HG03103 (cell line): ENCODE results near the gene IQCE.
"Not testable (repeated sequence)": the region's sequence is repeated elsewhere in the genome, so short reads cannot be mapped to it uniquely, and the experiment has no call there.

Experiments used
- ATAC-seq: cut with Tn5 transposase; IDR thresholded peaks from one replicate; pipeline ENCODE4 v1.9.1; 2021; ENCODE audit warnings: low read depth; ENCODE audit not compliant: unreplicated experiment

The IQCE gene

DNA sequence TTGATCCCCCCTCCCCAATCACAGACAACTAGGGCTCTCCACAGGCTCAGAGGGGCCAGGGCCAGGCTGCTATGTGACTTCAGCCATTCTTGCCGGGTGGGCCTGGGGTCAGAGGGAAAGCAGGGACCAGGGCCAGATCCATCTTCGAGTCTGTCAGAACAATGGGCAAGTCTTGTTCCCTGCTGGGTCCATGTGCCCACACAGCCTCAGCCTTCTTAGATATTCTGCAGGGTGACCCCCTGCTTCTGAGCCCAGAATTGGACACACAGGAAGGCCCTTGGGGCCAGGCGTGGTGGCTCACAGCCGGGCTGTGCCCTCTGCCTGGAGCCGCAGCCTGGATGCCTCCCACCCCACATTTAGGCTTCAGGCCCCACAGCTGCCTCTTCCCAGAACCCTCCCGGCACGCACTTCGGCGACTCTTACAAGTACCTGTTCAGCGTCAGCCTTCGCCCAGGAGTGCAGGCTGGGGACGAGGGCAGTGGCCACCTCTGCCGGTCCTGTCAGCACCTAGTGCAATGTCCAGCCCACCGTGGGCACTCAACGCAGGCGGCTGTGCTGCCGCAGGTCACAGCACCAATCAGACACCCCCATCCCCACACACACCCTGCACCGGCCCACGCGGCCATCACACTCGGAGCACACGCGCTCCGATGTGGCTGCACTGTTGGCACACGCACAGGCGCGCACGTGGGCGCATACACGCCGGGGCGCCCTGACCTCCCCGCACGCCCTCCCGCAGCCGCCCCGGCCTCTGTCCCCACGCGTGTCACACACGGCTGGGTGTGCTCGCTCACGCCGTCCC, 27.6 kb upstream of the IQCE start:
- not testable (repeated sequence) for ATAC-seq

DNA sequence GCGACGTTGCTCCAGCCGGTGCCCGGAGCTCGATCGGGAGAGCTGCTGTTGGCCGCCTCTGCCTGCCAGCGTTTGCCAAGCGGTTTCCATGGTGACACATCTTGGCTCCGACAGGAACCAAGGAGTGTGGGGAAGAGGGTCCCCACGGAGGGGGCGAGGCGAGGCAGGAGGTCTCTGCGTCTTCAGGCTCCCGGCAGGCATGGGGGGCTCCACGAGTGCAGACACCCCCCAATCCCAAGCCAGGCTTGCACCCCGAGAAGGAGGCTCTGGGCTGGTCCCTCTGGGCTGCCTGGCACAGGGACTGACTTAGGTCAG, 27.0 kb upstream of the IQCE start:
- not testable (repeated sequence) for ATAC-seq

DNA sequence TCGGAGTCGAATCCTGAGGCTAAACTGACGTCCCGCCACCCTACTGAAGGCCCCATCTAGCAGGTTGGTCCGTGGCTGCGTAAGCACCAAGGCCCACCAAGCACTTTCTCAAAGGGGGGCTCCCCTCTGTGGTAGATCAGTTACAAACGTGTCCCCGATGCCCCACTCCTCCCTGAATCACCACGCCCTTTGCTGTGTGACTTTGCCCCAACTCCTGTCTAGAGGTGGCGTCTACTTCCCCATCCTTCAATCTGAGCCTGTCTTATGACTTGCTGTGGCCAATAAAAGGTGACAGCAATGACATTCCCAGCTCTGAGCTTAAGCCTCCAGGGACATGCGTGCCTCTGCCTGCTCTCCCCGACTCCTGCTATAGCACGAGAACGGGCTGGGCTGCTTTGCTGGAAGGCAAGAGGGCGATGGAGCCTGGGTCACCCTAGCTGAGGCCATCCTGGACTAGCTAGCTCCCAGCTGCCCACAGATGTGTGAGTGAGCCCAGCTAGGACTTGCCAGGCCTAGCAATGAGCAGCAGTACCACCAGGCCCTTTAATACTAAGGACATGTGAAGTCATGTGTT, 26.5 kb upstream of the IQCE start:
- ATAC-seq: not testable (repeated sequence)

DNA sequence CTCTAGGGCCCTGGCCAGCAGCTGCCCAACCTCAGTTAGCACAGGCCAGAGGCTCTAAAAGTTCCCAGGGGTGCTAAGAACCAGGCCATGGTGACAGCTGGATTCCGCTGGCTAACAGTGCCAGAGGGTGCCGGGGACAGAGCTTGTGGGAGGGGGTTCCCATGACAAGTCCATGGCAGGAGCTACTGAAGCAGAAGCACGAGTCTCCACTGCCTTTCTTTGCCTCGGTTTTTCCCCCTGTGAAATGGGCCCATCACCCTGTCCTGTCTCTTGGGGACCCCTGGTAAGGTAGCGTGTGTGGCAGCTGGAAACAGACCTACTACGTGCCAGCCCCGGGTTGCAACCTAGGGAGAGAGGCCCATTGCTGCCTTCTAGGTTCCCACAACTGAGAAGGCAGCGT, 26.0 kb upstream of the IQCE start:
- not testable (repeated sequence) for ATAC-seq

DNA sequence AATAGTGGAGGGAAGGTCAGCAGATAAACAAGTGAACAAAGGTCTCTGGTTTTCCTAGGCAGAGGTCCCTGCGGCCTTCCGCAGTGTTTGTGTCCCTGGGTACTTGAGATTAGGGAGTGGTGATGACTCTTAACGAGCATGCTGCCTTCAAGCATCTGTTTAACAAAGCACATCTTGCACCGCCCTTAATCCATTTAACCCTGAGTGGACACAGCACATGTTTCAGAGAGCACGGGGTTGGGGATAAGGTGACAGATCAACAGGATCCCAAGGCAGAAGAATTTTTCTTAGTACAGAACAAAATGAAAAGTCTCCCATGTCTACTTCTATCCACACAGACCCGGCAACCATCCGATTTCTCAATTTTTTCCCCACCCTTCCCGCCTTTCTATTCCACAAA, 25.2 kb upstream of the IQCE start:
- ATAC-seq: not testable (repeated sequence)

DNA sequence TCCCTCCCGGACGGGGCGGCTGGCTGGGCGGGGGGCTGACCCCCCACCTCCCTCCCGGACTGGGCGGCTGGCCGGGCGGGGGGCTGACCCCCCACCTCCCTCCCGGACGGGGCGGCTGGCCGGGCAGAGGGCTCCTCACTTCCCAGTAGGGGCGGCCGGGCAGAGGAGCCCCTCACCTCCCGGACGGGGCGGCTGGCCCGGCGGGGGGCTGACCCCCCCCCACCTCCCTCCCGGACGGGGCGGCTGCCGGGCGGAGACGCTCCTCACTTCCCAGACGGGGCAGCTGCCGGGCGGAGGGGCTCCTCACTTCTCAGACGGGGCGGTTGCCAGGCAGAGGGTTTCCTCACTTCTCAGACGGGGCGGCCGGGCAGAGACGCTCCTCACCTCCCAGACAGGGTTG, 24.6 kb upstream of the IQCE start:
- not testable (repeated sequence) for ATAC-seq

DNA sequence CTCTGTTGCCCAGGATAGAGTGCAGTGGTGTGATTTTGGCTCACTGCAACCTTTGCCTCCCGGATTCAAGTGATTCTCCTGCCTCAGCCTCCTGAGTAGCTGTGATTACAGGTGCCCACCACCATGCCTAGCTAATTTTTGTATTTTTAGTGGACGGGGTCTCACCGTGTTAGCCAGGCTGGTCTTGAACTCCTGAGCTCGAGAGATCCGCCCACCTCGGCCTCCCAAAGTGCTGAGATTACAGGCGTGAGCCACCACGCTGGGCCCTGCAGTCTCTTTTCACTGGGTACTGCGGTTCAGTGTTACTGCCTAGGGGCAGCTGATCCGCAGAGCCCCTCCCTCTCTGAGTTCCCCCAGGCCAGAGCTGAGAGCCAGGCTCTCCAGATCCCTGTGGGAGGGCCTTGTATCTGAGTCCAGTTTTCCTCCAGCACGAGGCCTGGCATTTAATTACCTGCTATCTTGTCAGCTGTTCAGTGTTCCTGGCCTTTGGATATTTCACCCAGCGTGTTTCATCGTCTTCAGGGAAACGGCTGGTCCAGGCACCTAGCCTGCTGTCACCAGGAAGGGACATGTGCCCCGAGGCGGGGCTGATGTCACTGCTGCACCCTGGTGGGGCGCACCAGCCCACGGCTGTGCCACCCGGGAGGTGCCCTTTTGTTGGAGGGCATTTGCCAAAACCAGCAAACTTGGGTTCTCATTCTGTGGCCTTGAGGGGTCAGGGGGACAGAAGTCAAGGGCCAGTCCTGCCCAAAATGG, 22.7 kb upstream of the IQCE start:
- not testable (repeated sequence) for ATAC-seq

DNA sequence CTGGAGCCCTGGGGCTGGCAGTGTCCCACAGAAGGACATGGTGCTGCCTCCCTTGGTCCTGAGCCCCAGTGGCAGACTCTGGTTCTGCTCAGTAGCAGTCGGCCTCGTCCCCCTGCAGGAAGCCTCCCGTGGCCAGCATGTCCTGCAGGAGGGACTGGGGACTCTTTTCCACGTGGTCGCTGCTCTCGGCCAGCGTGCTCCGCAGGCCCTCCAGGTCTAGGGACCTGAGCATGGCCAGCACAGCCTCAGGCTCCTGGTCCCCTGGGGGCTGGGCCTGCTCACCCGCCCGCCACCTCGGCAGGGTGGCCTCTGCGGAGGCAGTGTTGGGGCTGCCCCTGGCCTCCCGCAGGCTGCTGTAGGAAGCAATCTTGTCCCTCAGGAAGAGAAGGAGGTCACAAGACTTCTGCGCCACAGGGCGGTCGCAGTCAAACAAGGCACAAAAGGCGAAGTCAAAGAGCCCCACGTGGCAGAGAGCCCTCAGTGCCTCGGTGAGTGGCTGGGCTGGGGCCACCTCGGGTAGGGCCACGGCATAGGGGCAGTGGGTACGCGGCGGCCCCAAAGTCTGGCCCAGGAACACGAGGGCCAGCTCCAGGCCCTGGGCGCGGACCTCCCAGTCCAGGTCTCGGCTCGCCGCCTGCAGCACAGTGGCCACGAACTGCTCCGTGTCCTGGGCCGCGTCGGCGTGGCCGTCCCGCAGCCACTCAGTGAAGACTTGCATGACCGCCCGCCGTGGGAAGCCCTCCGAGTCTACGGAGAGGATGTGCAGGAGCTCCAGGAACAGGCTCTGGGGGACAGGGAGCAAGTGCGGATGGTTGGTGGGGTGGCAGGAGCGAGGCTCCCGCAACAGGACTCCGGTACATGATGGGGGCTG, 20.6 kb upstream of the IQCE start:
- ATAC-seq: no peak

DNA sequence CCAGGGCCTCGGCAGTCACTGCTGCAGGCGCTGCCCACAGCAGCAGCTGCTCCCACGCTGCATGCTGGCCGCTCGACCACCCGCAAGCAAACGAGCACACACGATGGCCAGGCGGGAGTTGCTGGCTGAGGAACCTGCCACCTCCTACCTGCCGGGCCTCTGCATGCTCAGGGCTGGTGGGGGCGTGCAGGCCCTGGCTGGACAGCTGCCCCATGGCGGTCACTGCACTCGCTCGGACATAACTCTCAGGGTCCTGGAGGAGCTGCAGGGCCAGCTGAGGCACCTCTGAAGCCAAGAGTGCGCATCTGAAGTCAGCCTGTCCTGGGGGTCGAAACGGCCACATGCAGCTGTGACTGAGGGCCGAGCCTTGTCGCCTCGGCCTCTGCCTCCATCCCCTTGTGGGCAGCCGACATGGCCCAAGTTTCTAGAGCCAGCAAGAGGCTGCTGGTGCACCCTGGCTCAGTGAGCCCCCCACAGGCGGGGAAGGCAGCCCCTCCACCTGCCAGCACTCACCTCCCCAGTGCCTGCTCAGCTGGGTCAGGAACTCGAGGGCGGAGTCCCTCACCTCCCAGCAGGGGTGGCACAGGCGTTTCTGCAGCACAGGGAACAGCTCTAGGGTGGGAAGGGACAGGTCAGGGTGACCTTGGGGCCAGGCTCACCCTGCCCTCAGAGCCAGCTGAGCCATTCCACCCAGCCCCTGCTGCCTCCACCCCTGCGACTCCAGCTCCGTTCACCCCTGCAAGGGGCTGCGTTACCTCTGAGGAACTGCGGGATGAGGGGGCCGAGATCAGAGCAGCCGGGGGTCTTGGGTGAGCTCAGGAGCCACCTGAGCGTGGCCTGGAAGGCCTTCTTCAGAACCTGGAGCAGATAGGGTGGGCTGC, 19.5 kb upstream of the IQCE start:
- no peak for ATAC-seq

DNA sequence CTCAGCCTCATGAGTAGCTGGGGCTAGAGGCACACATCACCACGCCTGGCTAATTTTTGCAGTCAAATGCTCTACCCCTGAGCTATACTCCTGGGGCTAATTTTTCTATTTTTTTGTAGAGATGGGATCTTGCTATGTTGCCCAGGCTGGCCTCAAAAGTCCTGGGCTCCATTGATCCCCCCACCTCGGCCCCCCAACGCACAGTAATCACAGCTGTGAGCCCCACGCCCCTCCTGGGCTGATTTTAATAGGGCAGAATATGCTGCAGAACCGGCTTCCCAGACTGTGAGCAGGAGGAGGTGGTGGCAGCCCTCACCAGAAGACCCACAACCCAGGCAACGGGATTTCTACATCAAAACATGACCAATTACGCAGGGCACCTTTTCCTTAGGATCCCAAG, 18.6 kb upstream of the IQCE start:
- no peak for ATAC-seq

DNA sequence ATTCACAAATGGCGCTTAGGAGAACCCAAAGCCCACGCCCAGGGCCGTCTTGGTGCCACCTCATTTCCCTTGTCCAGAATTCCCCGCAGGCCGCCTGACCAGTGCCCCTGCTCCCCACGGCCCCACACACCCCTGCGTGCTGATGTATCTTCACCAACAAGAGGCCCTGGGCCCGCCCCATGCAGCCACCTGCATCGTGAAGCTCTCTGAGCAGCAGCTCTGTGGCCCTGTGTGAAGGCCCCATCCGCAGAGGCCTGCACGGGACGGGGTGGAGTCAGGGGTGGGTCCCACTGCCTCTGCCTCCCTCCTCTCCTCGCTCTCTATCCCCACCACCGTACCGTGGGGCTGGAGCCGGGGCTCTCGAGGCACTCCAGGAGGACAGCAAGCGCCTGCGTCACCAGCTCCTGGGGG, 18.1 kb upstream of the IQCE start:
- no peak for ATAC-seq

DNA sequence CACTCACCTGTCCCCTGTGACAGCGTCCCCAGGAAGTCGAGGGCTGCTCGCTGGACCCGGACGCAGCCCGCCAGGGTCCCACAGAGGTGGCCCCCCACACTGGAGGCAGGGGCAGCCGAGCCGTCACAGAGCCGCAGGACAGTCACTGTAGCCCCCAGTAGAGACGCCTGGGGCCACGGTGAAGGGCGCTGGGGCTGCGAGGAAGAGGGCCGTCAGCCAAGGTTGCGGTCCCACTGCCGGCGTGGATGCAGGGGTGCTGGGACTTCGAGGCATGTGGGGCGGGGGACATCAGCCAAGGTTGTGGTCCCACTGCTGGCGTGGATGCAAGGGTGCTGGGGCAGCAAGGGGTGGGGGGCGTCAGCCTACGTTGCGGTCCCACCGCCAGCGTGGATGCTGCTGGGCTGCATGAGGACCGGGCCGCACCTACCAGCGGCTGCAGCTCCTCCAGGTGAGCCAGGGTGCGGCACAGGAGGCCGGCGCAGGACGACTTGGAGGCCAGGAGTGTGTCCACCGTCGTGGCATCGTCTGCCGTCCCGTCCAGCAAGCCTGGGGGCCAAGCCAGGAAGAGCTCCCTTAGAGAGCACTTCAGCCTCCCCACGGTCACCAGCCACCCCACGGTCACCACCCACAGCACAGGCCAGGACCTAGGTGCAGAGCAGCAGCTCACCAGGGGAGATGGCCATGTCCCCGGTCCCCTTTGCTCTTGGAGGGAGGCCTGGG, 17.3 kb upstream of the IQCE start:
- no peak for ATAC-seq

DNA sequence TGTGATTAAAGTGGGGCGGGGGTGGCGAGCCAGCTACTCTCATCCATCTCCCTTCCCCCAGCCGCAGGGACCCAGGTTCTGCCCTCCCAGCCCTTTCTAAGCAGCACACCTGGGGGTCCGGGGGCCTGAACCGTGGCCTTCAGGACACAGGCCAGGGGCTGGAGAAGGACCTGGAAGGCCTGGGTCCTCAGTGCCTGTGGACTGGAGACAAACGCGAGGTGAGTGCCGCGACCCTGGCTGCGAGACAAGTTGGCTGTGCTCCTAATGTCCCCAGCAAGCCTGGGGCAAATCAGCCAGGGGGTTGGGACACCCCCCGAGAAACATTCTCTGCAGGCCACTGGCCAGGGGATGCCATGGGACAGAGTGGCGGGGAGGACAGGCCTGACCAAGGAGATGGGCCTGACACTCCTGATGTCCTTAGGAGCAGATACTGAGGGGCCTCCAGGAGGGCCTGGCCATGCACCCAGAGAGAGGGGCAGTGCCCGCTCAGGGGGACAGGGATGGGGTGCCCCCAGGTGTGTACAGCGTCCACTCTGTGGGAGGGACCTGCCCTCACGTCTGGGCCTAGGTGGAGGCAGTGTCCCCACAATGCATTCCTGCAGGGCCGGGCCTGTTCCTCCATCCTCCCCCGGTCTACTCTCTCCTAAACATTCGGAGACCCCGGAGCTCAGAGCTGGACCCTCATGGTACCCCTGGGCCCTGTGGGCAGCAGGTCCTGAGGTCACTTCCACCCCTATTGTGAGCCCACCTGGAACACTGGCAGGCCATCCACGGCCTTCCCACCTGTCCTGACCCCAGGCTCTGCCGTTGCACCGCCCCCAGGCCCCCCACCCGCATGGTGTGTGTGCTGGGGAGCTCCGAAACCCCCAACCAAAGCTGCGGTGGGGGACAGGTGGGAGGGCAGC, 16.5 kb upstream of the IQCE start:
- no peak for ATAC-seq

DNA sequence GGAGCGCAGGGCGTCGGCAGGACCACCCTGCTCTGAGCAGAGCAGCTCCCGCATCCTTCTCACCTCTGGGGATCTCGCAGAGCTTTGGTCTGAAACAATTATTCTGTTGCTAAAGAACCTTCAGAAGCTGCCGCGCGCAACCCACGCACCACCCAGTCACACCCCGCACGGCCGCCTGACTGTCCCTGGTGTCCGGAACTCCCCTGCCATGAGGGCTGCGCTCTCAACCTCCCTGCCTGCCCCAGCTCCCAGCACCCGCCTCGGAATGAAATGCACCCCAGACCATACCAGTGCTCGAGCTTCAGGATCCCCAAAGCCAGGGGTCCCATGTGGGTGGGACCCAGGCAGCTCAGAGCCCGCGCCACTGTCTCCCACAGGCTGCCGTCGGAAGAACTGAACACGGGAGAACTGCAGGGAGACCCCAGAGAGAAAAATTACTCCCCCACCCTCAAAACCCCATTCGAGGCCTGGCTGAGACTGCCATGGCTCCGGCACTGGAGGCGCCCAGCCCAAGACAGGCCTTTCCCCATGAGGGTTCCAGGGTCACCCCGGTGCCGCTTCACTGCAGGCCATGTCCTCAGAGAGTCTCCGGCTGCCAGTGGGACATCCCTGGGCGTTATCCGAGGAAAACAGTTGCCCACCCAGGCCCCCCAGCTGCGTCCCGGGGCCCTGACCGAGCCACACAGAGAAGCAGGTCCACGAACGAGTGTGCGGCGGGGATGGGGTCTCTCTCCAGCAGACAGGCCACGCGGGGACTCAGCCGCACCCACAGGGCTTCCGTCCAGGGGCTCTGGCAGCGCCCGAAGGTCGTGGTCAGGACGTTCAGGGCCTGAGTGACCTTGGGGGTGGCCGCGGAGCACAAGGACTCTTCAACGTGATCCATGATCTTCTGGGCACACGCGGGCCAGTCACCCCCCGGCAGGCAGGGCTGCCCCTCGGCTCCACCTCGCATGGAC, 15.6 kb upstream of the IQCE start:
- no peak for ATAC-seq

DNA sequence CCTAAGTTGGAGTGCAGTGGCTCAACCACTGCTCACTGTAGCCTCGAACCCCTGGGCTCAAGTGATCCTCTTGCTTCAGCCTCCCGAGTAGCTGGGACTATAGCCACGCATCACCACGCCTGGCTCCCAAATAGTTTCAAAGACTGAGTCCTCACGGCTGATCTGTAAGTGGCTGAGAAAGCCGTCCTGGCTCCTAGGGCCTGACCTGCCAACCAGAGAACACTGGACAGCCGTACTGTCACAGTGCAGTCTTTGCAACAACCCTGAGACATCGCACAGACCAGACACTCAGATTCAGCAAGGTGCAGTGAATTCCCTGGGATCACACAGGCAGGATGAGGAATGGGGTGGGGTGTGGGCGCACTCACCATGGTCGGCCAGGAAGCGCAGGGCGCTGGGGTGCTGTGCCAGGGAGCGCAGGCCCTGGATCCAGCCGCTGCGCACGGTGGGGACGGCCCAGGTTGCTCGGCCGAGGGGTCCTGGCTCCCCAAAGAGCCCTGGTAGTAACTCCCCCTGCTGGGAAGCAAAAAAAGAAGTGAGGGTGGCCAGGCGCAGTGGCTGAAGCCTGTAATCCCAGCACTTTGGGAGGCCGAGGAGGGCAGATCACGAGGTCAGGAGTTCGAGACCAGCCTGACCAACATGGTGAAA, 14.1 kb upstream of the IQCE start:
- ATAC-seq: no peak

DNA sequence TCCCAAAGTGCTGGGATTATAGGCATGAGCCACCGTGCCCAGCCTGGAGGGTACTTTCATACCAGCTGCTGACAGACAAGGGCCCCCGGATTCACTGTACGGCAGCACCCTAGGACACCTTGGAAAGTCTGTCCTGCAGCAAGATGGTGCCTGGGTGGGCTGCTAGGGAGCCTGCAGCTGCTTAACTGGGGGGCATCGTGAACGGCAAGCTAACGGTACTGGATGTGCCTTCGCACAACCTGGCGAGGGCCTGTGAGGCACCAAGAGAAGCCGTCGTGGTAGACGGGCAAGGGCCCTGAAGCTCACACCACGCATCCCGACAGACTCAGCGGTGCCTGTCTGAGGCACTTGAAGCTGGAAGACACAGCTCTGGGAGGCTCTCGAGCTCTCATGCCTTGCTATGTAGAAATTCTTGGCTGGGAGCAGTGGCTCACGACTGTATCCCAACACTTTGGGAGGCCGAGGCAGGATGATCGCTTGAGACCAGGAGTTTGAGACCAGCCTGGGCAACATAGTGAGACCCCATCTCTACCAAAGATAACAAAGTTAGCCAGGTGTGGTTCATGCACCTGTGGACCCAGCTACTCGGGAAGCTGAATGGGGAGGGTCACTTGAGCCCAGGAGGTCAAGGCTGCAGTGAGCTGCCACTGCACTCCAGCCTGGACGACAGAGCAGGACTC, 12.9 kb upstream of the IQCE start:
- ATAC-seq: no peak
